ENCODE data around the gene CTXN2. TPM values are rescaled to one million over a fixed set of nuclear protein-coding genes. Genes with fewer than 3 reads are reported as not detected.

Gene CTXN2
- not detected in 2 replicates for total RNA-seq (2011; cell fraction: chromatin; rRNA removed; ENCODE audit: low replicate concordance)
- total RNA-seq (2011; cell fraction: nucleolus; rRNA removed): not detected in 2 replicates
- not detected in 2 replicates for total RNA-seq (2011; cell fraction: nucleoplasm; rRNA removed)
- not detected in 2 replicates for total RNA-seq (2014; rRNA removed)
- not detected in 2 replicates for total RNA-seq (2014; rRNA removed; fragmentation: Illumina TruSeq; extraction: Trizol)
- total RNA-seq (2015; rRNA removed; fragmentation: Illumina TruSeq; extraction: Trizol): not detected in 2 replicates
- total RNA-seq (2021): not detected in 2 replicates
- polyA plus RNA-seq (2011; rRNA removed): not detected in 2 replicates
- polyA plus RNA-seq (2011; cell fraction: cytosol; rRNA removed): not detected in 2 replicates
- not detected in 2 replicates for polyA plus RNA-seq (2011; cell fraction: nucleus; rRNA removed)
- not detected in 2 replicates for polyA plus RNA-seq (2012)
- not detected in 2 replicates for polyA plus RNA-seq (2014; fragmentation: Illumina TruSeq; extraction: Trizol)
- polyA plus RNA-seq (2014; fragmentation: Nextera tagmentation; extraction: Ambion mirVana): not detected
- polyA plus RNA-seq (2014; rRNA removed): not detected in 2 replicates
- not detected in 2 replicates for polyA minus RNA-seq (2011; rRNA and poly(A)+ RNA removed)
- polyA minus RNA-seq (2011; cell fraction: cytosol; rRNA and poly(A)+ RNA removed): not detected in 2 replicates
- not detected in 2 replicates for polyA minus RNA-seq (2011; cell fraction: nucleus; rRNA and poly(A)+ RNA removed)
- not detected for Bru-seq, nascent RNA
- BruChase-seq, experiment 1, labeled RNA remaining after a 2-hour chase: not detected
- BruChase-seq, experiment 2, labeled RNA remaining after a 6-hour chase: not detected
- long read RNA-seq, experiment 1: 0 reads
- long read RNA-seq, experiment 2: 0 reads
- long read RNA-seq, experiment 3: 0 reads

GRCh38 chr15:48191574-48192225 is at the start of gene CTXN2:
Gene CTXN2, plus strand, starts transcription at chr15:48191665. Its CDS starts 9,636 bp downstream, at chr15:48201301.
- H3K27me3 ChIP-seq (ENCODE audit: control insufficient read depth in 2 of 2, insufficient read depth in 2 of 2, low read length in 2 of 2): no peaks in the 10 kb centered on the region
- 2% methylated on average over 31 of the region's 31 CpGs for WGBS (ENCODE audit: insufficient coverage, low coverage, missing lambda C conversion rate)
- DNase-seq (ENCODE audit: extremely low read depth in 1 of 4, low spot score in 3 of 4): no peak
- no peak for TF ChIP-seq FUS (optimal IDR thresholded peaks at IDR 0.05; ENCODE audit: low read depth, low read length)
- TF ChIP-seq HINFP (tag; conservative IDR thresholded peaks at IDR 0.05; ENCODE audit: low read depth): no peak
- no peak for TF ChIP-seq EWSR1 (IDR thresholded peaks at IDR 0.05; ENCODE audit: borderline replicate concordance, low read depth, partially characterized antibody)
- no peak for TF ChIP-seq TAF7 (tag; IDR thresholded peaks at IDR 0.05)
- TF ChIP-seq RFX1 (IDR thresholded peaks at IDR 0.05): peak; percentile 16; the same call in 1 of the 2 replicates
- TF ChIP-seq ZC3H11A (IDR thresholded peaks at IDR 0.05; ENCODE audit: low read depth, low read length): no peak
- no peak for TF ChIP-seq JUN (IDR thresholded peaks at IDR 0.05; ENCODE audit: borderline replicate concordance, low read depth, low read length)
- TF ChIP-seq JUN (CRISPR knock-in tag; IDR thresholded peaks at IDR 0.05; ENCODE audit: borderline replicate concordance): no peak
- TF ChIP-seq CBFB (CRISPR knock-in tag; IDR thresholded peaks at IDR 0.05): no peak
- no peak for TF ChIP-seq GATA2 (CRISPR knock-in tag; IDR thresholded peaks at IDR 0.05)
- intact Hi-C loops (cut with micrococcal nuclease): no loop called here
- no peak for FAIRE-seq
- H3K9ac ChIP-seq (ENCODE audit: insufficient read depth in 1 of 2, low read depth in 2 of 2, low read length in 2 of 2): no peak within 1 kb of the TSS
- no peaks in the 10 kb centered on the region for H3K4me1 ChIP-seq (replicated peaks in 1 of 2; ENCODE audit: control insufficient read depth in 2 of 2, insufficient read depth in 2 of 2, low read length in 2 of 2)
- H3K4me3 ChIP-seq: no peak within 1 kb of the TSS
- no peak within 1 kb of the TSS for H3K27ac ChIP-seq (ENCODE audit: extremely low read depth, low read depth, low read length)
- no peaks in the 10 kb centered on the region for H3K9me1 ChIP-seq (ENCODE audit: control insufficient read depth, insufficient read depth, low read length)
- ATAC-seq: no peak
- no peaks in the 10 kb centered on the region for H3K36me3 ChIP-seq (ENCODE audit: control insufficient read depth, insufficient read depth, low read length)
- no peak within 1 kb of the TSS for H3K4me2 ChIP-seq (ENCODE audit: insufficient read depth, low read length)
- no peak within 1 kb of the TSS for H2AFZ ChIP-seq (ENCODE audit: low read depth, low read length)
- CTCF ChIA-PET (ENCODE audit: low intra/inter-chr PET ratio): no interaction called here
- POLR2A ChIA-PET: no interaction called here
- no peaks in the 10 kb centered on the region for H3K79me2 ChIP-seq (ENCODE audit: control insufficient read depth, insufficient read depth, low read length)
- in situ Hi-C loops (cut with MboI): no loop called here
- H3K9me3 ChIP-seq (replicated peaks; ENCODE audit: control insufficient read depth, insufficient read depth, low read depth, low read length): no peaks in the 10 kb centered on the region
- BruUV-seq (replicated peaks): no TSS peak
- H4K20me1 ChIP-seq (replicated peaks; ENCODE audit: control insufficient read depth, insufficient read depth, low read length): no peaks in the 10 kb centered on the region

All from K562 (cell line).